GM18502 (cell line): ENCODE data around the gene RAB3D.

ENCODE experiments used
- ATAC-seq: cut with Tn5 transposase; IDR thresholded peaks from one replicate; pipeline ENCODE4 v1.9.1; 2021; ENCODE audit warnings: mild to moderate bottlenecking; ENCODE audit not compliant: unreplicated experiment, poor library complexity

RAB3D gene

DNA sequence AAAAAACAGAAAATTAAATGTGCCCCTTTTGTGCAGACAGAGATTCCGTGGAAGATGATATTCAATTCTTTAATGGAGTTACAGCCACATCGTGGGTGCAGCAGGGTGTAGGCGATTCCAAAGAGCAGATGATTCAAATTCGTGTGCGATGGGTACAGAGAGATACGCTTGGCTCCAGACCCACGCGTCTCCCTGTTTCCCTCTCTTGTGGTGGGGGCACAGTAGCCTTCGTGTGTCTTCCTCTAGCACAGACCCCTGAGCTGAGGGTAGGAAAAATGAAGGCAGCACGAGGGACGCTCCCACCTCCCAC lies 38.7 kb downstream of the RAB3D start:
- no peak for ATAC-seq

DNA sequence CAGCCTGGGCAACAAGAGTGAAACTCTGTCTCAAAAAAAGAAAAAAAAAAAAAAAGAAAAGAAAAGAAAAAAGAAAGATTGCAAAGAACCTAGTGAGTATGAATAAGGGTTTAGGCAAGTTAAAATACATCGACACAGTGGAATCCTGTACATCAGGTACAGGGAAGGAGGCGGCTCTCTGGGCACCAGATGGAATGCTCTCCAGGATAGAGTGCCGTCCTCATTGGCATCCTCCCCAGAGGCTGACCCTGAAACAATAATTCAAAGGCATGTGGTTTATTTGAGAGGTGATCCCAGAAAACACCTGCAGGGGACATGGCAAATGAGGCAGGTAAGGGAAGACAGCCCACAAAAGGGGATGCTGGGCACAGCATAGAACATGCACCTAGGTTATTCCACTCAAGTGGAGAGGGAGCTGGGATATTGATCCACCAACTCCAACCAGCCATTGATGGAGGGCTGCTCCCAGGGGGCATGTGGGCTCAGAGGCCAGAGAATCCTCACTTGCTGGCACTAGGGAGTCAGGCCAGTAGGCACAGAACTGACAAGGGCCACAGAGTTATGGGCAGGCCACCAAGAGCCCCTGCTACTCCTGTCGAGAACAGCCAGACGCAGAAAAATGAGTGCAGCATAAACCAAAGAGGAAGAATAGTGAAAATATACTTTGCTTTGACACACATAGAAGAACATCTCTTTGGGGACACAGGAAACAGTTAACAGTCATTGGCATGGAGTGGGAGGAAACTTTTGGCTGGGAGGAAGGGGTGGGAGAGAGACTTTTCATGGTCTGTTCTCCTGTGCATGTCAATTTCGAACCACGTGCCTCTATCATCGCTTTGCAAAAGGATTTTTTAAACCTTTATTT lies 39.3 kb downstream of the RAB3D start:
- ATAC-seq, result no peak

DNA sequence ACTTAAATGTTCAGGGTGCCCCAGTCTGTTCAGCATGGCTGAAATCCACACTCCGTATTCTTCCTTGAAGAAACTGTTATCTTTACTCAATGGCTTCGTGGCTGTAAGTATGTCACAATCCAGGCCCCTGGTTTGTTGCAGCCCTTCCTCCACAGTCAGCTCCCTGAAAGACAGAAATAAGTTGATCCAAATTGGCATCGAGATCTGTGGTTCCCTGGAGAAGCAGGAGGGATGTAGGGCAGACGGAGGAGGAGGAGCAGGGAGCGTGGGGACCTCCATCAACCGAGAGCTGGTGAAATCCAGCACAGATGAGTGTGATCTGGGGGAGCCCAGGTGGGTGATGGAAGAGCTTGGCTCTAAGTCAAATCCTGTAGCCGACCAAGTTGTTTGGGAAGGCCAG lies 43.2 kb downstream of the RAB3D start:
- no peak for ATAC-seq

- no peak for ATAC-seq
These were observed 43.7 kb downstream of the RAB3D start, which contains the start of gene TSPAN16 for GRCh38 chr19:11295665-11296245. Gene TSPAN16, plus strand, starts transcription at chr19:11296160. Its CDS starts 138 bp downstream, at chr19:11296298.

- ATAC-seq, result no peak
These were observed 44.3 kb downstream of the RAB3D start for GRCh38 chr19:11295180-11295579.

GRCh38 chr19:11293433-11294389 lies 45.7 kb downstream of the RAB3D start:
- ATAC-seq, result no peak

GRCh38 chr19:11291991-11292390 lies 47.5 kb downstream of the RAB3D start:
- no peak for ATAC-seq

- no peak for ATAC-seq
These were observed 48.0 kb downstream of the RAB3D start for GRCh38 chr19:11291415-11291814.

DNA sequence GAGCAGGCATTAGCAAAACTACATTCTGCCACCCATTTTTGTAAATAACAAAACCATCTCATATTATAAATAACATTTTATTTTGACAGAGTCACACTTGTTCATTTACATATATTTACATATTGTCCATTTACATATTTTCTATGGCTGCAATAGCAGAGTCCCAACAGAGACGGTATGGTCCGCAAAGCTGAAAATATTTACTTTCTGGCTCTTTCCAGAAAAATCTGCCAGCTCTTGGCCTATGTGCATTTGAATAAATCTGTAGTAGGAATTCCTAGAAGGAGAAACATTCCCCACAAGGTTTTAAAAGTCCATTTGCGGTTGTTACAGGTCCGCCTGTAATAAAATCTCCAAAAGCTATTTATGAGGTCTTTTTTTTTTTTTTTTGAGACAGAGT lies 49.2 kb downstream of the RAB3D start:
- no peak for ATAC-seq

DNA sequence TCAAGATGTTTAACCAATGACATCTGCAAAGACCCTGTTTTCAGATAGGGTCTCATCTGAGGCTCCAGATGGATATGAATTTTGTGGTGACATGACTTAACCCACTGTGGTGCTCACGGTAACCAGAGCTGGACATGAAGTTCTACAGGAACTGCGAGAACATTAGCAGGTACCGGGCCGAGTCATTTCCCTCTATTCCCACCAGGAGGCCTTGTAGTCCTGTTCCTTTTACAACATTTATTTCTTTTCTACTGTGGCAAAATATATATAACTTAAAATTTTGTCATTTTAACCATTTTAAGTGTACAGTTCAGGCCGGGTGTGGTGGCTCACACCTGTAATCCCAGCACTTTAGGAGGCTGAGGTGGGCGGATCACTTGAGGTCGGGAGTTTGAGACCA lies 51.1 kb downstream of the RAB3D start:
- ATAC-seq, result no peak

DNA sequence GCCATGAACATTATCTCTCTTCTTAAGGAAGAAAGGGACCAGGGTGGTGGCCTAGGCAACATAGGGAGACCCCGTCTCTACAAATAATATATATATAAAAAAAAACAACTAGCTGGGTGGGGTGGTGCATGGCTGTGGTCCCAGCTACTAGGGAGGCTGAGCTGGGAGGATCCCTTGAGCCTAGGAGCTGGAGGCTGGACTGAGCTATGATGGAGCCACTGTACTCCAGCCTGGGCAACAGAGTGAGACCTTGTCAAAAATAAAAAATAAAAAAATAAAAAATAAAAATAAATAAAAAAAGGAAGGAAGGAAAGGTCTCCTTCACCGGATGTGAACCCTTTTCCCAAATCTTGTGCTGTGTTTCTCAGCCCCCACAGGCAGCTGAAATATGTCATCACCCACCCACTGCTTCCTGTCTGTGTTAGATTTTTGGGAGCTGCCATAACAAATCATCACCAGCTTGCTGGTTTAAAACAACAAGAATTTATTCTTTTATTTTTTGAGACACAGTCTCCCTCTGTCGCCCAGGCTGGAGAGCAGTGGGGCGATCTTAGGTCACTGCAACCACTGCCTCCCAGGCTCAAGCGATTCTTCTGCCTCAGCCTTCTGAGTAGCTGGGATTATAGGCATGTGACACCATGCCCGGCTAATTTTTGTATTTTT lies 53.0 kb downstream of the RAB3D start:
- no peak for ATAC-seq

- ATAC-seq, result no peak
These were observed 54.9 kb downstream of the RAB3D start for GRCh38 chr19:11284515-11284914.

DNA sequence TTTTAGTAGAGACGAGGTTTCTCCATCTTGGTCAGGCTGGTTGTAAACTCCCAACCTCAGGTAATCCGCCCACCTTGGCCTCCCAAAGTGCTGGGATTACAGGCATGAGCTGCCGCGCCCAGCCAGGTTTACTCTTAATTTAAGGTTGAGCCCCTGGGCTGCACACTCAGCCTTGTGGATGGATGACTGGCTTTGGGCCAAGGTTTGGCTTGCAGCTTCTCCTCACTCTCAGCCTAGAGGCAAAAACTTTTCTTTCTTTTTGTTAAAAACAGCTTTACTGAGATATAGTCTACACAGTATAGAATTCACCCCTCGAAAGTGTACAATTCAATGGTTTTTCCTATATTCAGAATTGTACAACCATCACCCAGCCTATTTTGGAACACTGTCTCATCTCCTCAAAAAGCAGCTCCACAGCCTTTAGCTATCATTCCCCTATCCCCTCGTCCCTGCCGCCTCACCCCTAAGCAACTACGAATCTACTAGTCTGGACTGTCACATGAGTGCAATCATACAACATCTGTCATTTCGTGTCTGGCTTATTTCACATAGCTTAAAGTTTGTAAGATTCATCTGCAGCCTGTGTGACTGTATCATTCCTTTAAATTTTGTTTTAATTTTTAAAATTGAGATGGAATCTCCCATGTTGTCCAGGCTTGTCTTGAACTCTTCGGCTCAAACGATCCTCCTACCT lies 58.0 kb downstream of the RAB3D start:
- no peak for ATAC-seq

DNA sequence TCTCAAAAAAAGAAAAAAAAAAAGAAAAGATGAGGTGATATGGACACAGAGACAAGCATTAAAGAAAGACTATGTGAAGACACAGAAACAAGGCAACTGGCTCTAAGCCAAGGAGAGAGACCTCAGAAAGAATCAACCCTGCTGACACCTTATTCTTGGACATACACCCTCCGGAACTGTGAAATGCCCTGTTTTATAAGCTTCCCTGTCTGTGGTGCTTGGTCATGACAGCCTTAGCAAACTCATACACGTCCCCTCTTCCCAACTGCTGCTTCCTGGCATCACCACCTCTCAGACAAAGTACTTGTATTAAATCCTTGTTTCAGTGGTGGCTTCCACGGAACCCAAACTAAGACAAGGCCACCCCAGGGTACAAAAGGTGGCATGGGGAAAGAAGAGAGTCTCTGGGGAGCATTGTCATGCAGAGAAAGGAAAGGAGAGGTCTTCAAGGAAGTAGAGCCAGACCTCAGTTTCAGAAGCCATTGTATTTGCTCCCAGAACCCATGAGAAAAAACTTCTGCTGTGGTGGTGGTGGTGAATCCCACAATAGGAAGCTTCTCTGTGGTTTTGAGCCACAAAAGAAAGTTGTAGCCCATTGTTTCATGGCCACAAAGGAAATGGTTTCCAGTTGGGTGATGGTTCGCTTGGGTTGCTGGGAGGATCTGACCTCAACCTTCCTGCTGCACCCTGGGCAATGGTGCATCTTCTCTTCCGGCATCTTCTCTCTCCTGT lies 59.8 kb downstream of the RAB3D start:
- no peak for ATAC-seq

- ATAC-seq, result no peak
These were observed 60.8 kb downstream of the RAB3D start for GRCh38 chr19:11278670-11279069.

- ATAC-seq, result no peak
These were observed 64.8 kb downstream of the RAB3D start for GRCh38 chr19:11274533-11275086.

DNA sequence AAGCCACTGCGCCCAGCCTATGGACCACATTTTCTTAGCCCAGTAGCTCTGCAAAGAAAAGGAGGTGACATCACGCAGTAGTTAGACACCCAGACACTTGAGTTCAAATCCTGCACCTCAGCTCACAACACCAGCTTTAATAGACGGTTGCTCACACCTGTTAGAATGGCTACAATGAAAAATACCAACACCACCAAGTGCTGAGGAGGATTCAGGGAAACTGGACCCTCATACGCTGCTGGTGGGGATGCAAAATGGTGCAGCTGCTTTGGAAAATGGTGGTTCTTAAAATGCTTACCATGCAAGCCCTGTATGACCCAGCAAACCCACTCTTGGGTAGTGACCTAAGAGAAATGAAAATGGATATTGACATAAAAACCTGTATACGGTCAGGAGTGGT lies 65.5 kb downstream of the RAB3D start:
- no peak for ATAC-seq

DNA sequence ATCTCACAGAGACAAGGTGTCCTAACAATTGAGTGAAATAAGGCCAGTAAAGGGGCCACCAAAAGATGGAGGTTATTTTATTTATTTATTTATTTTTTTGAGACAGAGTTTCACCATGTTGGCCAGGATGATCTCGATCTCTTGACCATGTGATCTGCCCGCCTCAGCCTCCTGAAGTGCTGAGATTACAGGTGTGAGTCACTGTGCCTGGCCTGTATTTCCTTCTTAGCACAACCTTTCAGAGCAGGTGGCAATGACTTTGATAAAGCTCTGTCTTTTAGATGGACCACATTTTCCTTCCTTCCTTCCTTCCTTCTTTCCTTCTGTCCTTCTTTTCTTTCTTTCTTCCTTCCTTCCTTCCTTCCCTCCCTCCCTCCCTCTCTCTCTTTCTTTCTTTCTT lies 66.2 kb downstream of the RAB3D start:
- ATAC-seq, result no peak
